ENCODE measurements around the gene PLS3.

The PLS3 gene

DNA sequence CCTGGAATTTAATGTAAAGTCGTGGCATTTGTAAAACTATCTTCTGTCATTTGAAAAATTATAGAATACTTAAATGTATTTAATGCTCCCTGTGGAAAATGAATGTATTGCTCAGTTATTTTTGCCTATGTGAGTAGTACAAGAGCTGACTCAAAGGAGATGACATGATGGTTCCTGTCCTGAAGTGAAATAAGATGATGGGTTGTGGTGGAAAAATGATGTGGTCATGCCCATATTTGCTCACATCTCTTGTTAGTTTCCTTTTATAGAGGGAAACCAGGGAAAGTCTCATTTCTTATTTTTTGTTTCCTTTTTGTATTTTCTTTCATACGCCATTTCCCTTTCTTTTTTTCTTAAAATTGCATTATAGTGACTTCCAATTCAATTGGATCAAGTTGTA lies 23.7 kb downstream of the PLS3 start:
- Mint-ChIP-seq H3K27ac (peak overlapping the region; percentile 55), H3K4me3 (no peak overlapping the region), H3K9me3 (no peaks in the 10 kb centered on the region), H3K27me3 (no peaks in the 10 kb centered on the region), H3K4me1 (ENCODE audit: low read depth) (peaks cover 12% of the 10 kb centered on the region), H3K36me3 (ENCODE audit: low read depth) (no peaks in the 10 kb centered on the region)

DNA sequence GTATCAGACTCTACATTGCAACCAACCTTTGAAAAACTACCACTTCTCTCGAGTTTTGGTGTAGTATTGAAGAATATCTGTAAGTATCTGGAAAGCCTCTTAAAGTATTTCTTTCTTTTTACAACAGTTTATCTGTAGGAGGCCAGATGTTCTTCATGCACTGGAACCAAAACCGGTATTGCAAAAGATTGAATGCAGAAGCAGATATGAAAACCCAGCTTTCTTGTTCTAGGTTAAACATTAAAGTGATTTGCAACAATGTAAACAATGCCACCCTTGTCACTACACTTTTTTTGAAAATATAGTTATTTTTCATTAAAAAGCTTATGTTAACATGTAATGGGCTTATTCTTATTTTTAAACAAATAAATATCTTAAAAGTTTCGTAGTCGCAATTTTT lies 27.2 kb downstream of the PLS3 start:
- Mint-ChIP-seq H3K27ac (no peak overlapping the region), H3K4me1 (ENCODE audit: low read depth) (peaks cover 7% of the 10 kb centered on the region), H3K9me3 (no peaks in the 10 kb centered on the region), H3K36me3 (ENCODE audit: low read depth) (no peaks in the 10 kb centered on the region), H3K27me3 (no peaks in the 10 kb centered on the region), H3K4me3 (no peak overlapping the region)

DNA sequence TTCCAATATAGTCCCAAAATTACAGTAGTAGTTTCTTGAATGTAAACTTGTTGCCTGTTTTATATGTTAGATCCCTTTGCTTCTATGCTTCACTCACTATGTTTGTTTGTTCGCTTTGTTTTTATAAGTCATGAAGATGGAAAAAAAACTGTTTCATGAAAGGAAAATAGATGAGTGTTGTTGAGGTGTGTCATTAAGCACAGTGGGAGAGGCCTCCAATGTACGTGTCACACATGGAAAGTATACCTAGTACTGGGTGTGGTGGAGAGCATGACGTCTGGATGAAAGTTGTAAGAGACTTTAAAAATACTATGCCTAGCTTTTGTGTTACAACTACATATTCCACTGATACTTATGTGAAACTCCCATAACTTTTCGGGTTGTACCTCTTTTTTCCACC lies 28.4 kb downstream of the PLS3 start:
- H3K9me3 Mint-ChIP-seq, result no peaks in the 10 kb centered on the region
- no peak overlapping the region for H3K27ac Mint-ChIP-seq
- H3K4me3 Mint-ChIP-seq, result no peak overlapping the region
- H3K27me3 Mint-ChIP-seq, result no peaks in the 10 kb centered on the region
- H3K4me1 Mint-ChIP-seq (ENCODE audit: low read depth), result peaks cover 2% of the 10 kb centered on the region
- H3K36me3 Mint-ChIP-seq (ENCODE audit: low read depth), result no peaks in the 10 kb centered on the region

DNA sequence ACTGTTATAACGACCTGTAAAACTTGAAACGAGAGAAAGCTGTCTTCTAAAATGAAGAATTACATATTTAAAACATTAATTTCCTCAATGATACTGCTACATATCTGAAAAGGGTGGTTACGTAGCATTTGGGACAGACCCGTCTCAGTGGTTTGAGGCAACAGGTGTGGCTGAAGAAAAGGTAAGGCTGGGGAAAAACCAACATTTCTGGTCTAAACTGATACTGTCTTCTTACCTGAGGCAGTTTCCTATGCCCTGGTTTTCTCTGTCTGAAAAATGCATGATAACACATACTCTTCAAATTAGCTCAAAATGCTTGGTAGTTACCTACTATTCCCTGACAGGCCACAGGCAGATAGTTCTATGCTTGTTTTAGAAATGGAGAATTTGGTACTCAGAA lies 30.4 kb downstream of the PLS3 start:
- no peaks in the 10 kb centered on the region for H3K4me1 Mint-ChIP-seq (ENCODE audit: low read depth)
- H3K4me3 Mint-ChIP-seq, result no peak overlapping the region
- no peaks in the 10 kb centered on the region for H3K27me3 Mint-ChIP-seq
- H3K36me3 Mint-ChIP-seq (ENCODE audit: low read depth), result no peaks in the 10 kb centered on the region
- H3K9me3 Mint-ChIP-seq, result no peaks in the 10 kb centered on the region
- H3K27ac Mint-ChIP-seq, result no peak overlapping the region

DNA sequence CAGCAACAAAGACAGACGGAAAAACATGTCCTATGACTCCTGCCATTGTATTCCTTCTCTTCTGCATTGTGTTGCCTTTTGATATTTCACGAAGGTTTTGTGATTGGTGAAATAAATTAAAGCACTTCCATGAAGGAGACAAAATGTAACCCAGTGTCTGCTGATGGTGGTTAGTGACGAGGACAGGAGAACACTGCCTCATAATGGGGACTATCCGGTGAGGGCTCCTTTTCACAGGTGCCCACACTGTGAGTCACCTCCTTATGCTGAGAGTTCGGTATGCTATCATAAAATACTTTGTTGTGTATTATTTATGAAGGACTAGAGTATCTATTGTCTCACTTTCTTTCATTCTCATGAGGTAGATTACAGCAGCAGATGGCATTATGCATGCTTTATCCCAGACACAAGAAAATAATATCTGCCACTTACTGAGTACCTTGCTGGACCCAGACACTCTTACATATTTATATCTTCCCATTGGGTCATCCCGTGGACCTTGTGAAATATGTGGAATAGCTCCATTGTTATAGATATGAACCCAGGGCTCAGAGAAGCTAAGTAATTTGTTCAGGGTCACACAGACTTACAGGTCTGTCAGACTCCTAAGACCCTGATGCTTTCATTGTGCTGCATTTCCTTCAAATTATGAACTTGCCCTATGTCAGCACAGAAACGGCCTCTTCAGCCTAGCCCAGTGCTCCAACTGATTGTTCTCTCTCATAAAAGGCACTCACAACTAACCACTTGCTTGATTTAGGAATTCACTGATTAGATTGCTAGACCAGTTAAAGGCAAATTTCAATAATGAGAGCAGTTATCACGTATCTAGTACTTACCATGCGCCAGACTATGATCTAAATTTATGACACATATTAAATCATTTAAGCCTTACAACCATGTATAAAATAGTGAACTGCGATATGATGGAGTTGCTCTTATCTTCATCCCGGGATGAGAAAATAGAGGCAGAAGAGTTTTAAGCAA lies 31.2 kb downstream of the PLS3 start:
- no peak overlapping the region for H3K27ac Mint-ChIP-seq

DNA sequence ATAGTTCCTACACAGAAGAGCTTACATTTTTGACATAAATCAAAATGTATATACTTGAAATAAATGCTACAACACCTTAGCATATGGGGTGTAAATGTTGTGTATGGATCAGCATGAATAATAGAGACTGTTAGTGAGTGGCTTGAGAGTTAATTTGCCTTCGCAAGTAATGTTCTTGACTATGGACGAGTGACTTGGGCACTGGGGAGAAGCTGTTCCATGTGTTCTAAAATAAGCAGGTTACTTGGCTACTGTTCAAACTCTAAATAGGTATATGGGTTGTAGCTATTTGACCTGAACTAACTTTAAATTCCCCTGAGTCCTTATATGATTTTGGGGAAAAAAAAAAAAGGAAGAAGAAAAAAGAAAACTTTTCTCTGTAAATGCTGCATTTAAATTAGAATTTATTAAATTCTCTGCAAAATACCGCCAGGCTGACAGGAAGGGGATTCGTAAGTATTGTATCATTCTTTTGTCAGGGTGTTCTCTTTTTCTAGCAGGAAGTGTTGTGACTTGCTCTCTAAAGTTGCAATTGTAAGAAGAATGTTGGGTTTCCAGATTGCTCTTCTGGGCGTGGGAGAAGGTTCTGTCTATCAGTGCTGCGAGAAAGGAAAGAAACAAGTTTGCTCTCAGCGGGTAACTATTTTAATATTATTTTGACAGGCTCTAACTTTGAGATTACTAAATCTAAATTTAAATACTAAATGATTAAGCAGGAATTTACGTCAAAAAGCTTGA lies 32.2 kb downstream of the PLS3 start:
- Mint-ChIP-seq H3K36me3 (ENCODE audit: low read depth) (no peaks in the 10 kb centered on the region), H3K4me1 (ENCODE audit: low read depth) (no peaks in the 10 kb centered on the region), H3K4me3 (no peak overlapping the region), H3K9me3 (no peaks in the 10 kb centered on the region), H3K27ac (no peak overlapping the region), H3K27me3 (no peaks in the 10 kb centered on the region)

More for the DNA sequence above, 31.2 kb downstream of the PLS3 start:
- no peaks in the 10 kb centered on the region for H3K9me3 Mint-ChIP-seq
- H3K36me3 Mint-ChIP-seq (ENCODE audit: low read depth), result no peaks in the 10 kb centered on the region
- no peaks in the 10 kb centered on the region for H3K4me1 Mint-ChIP-seq (ENCODE audit: low read depth)
- no peaks in the 10 kb centered on the region for H3K27me3 Mint-ChIP-seq
- H3K4me3 Mint-ChIP-seq, result no peak overlapping the region

DNA sequence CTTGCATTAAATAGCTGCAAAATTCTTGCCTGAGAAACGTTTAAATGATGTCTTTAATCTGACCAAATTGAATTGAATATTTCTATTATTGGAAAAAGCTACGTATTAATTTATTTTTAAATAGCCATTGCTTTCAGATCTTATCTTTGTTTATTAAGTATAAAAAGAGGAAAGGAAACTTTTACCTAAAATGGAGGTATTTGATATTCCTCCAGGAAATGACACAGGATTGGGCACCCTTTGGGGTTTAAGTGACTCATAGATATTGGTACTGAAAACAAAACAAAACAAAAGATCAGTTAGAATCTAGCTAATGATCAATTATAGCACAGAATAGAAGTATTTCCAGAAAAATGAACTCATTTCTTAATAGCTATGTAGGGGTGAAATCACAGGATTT lies 34.1 kb downstream of the PLS3 start:
- Mint-ChIP-seq H3K9me3 (no peaks in the 10 kb centered on the region), H3K27me3 (no peaks in the 10 kb centered on the region), H3K27ac (no peak overlapping the region), H3K4me3 (no peak overlapping the region), H3K4me1 (ENCODE audit: low read depth) (no peaks in the 10 kb centered on the region), H3K36me3 (ENCODE audit: low read depth) (no peaks in the 10 kb centered on the region)

DNA sequence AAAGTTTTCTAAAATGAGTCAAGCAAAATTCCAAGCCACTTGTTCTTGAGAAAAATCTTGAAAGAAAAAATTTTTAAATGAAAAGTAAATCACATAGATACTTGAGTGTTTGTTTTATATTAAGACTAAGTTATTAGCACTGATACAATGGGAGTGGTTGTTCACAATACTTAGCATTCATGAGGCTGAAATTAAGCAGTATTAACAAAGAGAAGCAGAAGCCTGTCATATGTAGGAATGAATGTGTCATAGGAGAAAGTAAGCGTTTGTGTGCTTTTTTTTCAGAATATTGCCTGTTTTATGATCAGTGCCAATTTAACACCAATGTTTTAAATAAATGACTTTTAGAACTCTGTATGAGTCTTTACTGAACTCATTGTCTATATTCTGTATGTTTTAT lies 37.6 kb downstream of the PLS3 start:
- Mint-ChIP-seq H3K4me3 (no peak overlapping the region), H3K9me3 (no peaks in the 10 kb centered on the region), H3K27me3 (no peaks in the 10 kb centered on the region), H3K4me1 (ENCODE audit: low read depth) (no peaks in the 10 kb centered on the region), H3K27ac (no peak overlapping the region), H3K36me3 (ENCODE audit: low read depth) (no peaks in the 10 kb centered on the region)

DNA sequence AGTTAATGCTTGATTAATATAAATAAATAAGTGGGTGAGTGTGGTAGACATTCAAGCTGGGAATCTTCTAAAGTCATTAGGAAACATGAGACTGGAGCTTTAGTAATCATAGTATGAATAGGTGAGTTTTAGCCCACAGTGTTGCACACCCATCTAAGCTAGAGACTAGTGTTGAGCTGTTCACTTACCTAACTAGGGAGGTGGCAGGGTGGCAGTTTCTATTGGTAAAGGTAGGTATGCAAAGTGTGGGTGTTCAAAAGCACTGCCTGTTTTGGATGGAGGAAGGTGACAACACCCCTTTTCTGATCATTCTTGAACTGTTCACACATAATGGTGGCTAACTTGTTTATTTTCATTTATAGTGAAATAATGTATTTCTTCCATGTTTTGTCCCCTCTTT lies 41.3 kb downstream of the PLS3 start:
- no peaks in the 10 kb centered on the region for H3K4me1 Mint-ChIP-seq (ENCODE audit: low read depth)
- no peak overlapping the region for H3K27ac Mint-ChIP-seq
- H3K4me3 Mint-ChIP-seq, result no peak overlapping the region
- H3K9me3 Mint-ChIP-seq, result no peaks in the 10 kb centered on the region
- H3K27me3 Mint-ChIP-seq, result no peaks in the 10 kb centered on the region
- no peaks in the 10 kb centered on the region for H3K36me3 Mint-ChIP-seq (ENCODE audit: low read depth)

DNA sequence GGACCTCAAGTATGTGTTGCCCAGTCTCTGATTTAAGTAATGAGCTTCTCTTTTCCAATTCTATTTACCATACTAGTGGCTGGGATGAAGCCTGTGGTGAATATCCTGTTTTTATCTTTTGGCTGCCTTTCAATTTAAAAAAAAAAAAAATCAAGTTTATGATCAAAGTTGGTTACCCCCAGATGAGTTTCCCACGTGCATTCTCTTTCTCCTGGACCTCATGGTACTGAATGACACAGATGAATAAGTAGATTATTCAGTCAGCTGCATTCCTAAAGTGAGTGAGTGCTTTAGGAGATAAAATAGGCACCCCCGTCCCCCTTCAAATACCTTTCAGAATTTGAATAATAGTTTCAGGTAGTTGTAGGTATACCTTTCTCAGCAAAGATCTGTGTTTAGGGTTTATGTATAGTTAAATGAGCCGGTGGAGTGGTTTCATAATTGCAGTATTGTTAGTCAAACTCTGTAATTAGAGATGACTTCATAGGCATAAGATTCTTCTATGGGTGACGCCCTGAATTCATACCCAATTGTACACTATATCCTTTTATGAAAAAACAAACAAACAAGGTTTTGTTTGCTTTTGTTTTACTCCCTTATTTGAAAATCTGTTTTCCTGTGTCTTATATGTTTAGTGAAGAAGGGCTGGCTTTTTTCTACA lies 41.9 kb downstream of the PLS3 start:
- Mint-ChIP-seq H3K36me3 (ENCODE audit: low read depth) (no peaks in the 10 kb centered on the region), H3K27me3 (no peaks in the 10 kb centered on the region), H3K27ac (no peak overlapping the region), H3K4me3 (no peak overlapping the region), H3K9me3 (no peaks in the 10 kb centered on the region), H3K4me1 (ENCODE audit: low read depth) (no peaks in the 10 kb centered on the region)

DNA sequence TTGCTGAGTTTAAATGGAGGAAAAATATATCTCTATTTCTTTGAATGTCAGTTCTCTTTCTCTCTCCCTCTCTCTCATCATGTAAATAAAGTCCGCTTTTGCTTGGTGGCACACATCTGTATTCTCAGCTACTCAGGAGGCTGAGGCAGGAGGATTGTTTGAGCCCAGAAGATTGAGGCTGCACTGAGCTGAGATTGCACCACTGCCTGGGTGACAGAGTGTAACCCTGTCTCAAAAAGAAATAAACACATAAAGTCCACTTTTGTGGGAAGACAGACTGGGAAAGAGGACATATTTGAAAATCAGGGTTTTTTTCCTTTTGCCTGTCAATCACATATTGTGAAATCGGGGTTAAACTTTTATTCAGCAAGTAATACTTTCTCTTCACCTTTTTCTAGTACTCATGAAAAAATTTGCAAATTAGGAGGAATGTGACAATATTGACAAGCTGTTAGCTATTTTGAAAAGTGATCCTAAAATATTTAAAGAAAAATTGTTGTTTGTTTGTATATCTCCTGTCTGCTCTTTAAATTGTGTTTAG lies 42.6 kb downstream of the PLS3 start:
- Mint-ChIP-seq H3K36me3 (ENCODE audit: low read depth) (no peaks in the 10 kb centered on the region), H3K27ac (no peak overlapping the region), H3K4me3 (no peak overlapping the region), H3K9me3 (no peaks in the 10 kb centered on the region), H3K4me1 (ENCODE audit: low read depth) (no peaks in the 10 kb centered on the region), H3K27me3 (no peaks in the 10 kb centered on the region)

DNA sequence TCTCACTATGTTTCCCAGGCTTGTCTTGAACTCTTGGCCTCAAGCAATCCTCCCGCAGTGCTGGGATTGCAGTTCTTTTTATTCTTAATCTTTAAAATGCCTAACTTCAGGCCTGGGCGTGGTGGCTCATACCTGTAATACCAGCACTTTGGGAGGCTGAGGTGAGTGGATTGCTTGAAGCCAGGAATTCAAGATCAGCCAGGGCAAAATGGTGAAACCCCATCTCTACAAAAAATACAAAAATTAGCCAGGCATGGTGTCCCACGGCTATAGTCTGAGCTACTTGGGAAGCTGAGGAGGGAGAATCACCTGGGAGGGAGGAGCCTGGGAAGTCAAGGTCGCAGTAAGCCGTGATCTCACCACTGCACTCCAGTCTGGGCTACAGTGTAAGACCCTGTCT lies 45.9 kb downstream of the PLS3 start:
- no peaks in the 10 kb centered on the region for H3K36me3 Mint-ChIP-seq (ENCODE audit: low read depth)
- no peaks in the 10 kb centered on the region for H3K9me3 Mint-ChIP-seq
- H3K27ac Mint-ChIP-seq, result no peak overlapping the region

DNA sequence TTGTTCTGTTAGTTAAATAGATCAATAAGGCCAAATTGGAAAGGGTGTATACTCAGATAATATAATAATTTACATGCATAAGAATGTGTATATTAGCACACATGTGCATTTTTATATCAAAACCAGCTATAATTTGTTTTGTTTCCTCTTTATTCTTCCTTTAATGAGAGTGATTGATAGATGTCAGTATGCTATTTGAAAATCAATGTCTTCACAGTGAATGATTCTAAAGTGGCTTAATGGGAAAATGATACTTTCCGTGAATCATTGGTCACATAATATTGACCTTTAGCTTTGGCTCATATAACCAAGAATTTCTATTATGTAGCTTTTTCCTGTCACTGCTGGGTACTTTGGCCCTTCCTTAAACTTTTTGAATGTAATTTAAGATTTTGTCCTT lies 48.6 kb downstream of the PLS3 start:
- H3K9me3 Mint-ChIP-seq, result no peaks in the 10 kb centered on the region
- no peak overlapping the region for H3K27ac Mint-ChIP-seq
- no peak overlapping the region for H3K4me3 Mint-ChIP-seq
- H3K27me3 Mint-ChIP-seq, result no peaks in the 10 kb centered on the region
- no peaks in the 10 kb centered on the region for H3K4me1 Mint-ChIP-seq (ENCODE audit: low read depth)
- H3K36me3 Mint-ChIP-seq (ENCODE audit: low read depth), result no peaks in the 10 kb centered on the region

More for the DNA sequence above, 45.9 kb downstream of the PLS3 start:
- Mint-ChIP-seq H3K27me3 (no peaks in the 10 kb centered on the region), H3K4me3 (no peak overlapping the region), H3K4me1 (ENCODE audit: low read depth) (no peaks in the 10 kb centered on the region)

DNA sequence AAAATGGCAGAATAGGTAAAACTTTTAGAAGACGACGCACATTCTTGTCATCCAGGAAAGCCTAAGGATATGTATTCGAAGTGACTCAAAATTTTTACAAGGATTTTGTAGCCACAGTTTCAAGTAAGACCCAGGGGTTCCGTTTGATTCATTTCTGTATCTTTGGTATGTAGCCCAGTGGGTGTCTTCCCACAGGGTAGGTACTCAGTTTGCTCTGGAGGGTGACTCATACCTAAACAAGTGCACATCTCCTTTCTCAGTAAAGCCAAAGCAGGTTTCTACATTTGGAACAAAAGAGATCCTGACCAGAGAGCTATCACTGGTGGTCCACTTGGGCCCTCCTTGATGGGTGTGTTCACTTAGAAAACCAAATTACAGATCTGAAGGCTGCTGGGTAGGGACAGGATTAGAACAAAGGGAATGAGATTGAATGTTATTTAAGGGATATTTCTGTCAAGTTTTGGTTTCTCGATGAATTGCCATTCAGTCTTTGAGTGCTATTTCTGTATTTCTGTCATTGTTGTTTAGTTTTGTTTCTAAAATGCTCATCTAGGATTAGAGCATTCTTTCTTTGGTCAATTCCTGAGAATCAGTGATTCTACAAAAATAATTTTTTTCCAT lies 56.1 kb downstream of the PLS3 start:
- H3K4me3 Mint-ChIP-seq, result no peak overlapping the region

More for the DNA sequence above, 56.1 kb downstream of the PLS3 start:
- H3K27ac Mint-ChIP-seq, result no peak overlapping the region
- no peaks in the 10 kb centered on the region for H3K9me3 Mint-ChIP-seq
- no peaks in the 10 kb centered on the region for H3K36me3 Mint-ChIP-seq (ENCODE audit: low read depth)
- H3K27me3 Mint-ChIP-seq, result no peaks in the 10 kb centered on the region
- peaks cover 15% of the 10 kb centered on the region for H3K4me1 Mint-ChIP-seq (ENCODE audit: low read depth)
